Hematopoietic multipotent progenitor cell treated with erythropoietin and hydrocortisone succinate and interleukin-3 and kit ligand, for 15 days (in vitro differentiated cells): ENCODE measurements around the gene CACNA1C.
A peak's percentile ranks its signal among the peaks of the same experiment; 100 is the strongest.

ENCODE experiments used
- DNase-seq: peaks from one replicate; pipeline ENCODE4 v3.0.0-alpha.2; 2015; ENCODE audit warnings: low spot score

CACNA1C gene

DNA sequence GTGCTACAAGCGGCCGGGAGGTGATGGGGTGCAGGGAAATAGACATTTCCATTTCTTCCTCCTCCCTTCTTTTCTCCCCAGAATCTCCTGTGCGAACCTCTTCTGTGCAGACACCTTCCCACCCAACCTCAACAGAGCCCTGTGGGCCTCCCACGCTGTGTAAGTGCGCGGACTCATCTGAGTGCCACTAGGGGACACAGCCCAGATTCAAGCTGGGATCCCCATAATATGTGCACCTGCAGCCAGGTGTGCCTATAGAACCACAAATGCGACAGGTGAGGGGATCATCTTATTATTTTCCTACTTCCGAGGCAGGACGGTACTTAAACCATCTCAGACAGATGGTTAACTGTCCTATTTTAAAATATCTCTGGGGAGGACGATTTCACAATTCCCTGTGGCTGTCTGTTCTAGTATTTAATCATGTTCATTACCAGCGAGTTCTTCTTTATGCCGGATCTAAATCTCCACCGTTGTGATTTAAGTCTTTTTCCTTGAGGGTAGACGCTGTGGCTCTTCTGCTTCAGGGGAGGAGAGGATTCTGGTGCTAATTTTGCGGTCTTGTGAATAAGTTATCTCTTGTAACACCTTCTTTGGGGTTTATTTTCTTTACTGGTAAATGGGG, 17.2 kb upstream of the CACNA1C start:
- DNase-seq: no peak

GRCh38 chr12:2039034-2039433, 13.8 kb upstream of the CACNA1C start:
- DNase-seq: no peak

DNA sequence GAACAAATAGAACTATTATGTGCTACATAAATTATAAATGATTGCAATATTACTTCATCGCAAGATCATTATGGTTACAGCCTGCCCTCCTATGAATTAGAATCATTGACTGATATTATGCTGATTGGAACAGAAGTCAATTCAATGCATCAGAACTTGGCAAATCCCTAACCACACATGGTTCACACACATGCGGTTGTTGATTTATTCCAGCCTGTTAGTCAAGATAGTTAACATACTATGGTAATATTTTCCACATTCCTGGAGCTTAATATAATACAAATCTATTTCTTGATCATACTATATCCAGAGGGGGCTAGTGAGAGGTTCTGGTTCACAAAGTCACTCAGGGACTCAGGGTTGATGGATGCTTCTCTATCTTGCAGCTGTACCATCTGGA, 9.7 kb upstream of the CACNA1C start:
- DNase-seq: no peak

- DNase-seq: no peak
Observed at GRCh38 chr12:2044165-2044564, 8.6 kb upstream of the CACNA1C start.

DNA sequence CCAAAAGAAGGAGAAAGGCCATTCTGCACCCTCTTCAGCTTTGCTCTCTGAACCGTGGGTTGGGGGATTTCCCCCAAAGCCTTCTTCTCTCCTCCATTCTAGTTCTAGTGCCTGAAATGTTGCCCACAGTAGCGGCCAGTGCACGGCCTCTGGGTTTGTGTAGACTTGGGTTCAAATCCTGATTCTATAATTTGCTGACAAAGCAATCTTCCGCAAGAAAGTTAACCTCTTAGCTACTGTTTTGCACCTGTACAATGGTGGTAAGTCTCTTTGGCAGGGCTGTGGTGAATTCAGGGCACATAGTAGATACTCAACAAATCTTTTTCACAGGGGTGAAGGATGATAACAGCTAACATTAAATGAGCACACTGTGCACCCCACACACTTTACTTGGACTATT, 5.8 kb upstream of the CACNA1C start:
- no peak for DNase-seq

GRCh38 chr12:2047752-2048151, 5.0 kb upstream of the CACNA1C start:
- DNase-seq: no peak

DNA sequence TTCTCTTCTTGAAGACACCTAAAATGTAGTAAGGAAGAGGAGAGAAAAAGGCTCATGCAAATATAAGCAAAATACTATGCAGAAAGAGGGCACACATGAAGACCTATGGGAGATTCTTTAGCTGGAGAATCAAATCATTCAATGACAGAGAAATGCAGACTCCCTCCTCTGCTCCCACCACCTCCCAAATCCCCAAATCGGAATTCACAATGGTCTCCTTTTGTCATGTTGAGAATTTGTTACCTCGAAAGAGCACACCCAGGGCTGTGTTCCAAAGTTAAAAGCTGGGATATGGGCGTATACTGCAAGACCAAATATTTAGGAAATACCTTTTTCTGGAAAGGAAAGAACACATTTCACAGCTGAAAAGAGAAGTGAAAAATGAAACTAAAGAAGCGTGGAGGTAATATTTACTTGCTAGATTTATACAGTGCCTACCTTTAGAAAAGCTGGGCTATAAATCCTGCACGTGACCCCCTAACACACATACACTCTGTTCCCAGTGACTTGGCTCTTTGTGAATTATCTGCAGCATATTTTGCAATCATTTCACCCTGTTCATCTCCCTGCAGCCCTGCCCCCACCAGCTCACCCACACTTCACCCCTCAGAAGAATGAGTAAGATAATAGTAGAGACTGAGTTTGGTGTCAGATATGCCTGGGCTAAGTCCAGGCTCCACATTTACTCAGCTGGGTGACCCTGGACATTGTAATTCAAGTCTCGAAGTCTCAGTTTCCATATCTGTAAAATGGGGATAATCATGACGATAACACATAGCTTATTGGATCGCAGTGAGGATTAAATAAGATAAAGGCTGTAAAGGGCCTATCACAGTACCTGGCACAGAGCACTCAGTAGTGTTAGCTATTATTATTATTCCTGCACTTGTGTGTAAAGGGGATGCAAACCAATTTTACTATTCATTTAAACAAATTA, 2.9 kb upstream of the CACNA1C start:
- DNase-seq: no peak

- no peak for DNase-seq
Observed at GRCh38 chr12:2051700-2052621, 826 bp upstream of the CACNA1C start.

GRCh38 chr12:2053691-2054090, 904 bp downstream of the CACNA1C start:
- no peak for DNase-seq

DNA sequence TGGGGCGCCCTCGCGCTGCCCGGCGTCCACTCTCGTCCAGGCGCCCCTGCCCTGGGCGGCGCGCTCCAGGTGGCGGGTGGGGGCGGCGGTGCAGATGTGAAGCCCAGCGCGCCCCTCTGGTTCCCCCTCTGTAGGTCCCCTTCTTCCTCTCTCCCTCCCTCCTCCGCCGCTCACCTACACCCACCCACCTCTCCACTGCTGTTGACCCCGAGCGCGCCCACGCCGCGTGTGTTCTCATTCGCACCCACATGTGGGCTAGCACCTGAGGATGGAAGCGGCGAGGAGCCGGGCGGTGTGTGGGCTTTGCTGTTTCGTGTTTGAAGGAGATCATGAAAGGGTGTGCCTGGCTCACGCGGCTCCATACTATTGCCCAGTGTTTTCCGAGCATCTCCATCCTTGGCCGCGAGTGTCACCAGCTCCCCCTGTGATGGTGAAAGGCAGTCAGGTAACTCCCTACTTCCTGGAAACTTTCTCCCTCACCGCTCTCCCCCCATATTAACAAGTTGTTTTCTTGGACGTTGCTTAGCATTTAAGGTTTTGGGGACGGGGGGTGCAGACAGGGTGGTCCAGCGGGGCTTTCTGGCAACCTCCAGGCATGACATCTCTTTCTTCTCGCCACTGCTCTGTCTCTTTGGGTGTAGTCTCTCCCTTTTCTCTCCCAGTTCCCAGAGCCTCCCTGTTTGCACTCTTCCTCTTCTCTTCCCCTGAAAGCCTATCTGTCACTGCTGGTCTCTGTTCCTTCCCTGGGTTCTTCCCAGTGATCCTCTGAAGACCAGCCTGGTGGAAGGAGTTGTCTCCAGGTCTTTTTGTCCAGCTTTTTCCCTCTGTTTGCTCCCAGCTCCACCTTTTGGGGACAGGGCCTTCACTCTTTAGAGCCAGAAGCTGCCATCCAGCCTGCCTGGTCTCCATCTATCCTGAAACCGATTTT, 1.6 kb downstream of the CACNA1C start:
- no peak for DNase-seq

GRCh38 chr12:2057041-2057794, 4.4 kb downstream of the CACNA1C start:
- DNase-seq: peak; percentile 23

DNA sequence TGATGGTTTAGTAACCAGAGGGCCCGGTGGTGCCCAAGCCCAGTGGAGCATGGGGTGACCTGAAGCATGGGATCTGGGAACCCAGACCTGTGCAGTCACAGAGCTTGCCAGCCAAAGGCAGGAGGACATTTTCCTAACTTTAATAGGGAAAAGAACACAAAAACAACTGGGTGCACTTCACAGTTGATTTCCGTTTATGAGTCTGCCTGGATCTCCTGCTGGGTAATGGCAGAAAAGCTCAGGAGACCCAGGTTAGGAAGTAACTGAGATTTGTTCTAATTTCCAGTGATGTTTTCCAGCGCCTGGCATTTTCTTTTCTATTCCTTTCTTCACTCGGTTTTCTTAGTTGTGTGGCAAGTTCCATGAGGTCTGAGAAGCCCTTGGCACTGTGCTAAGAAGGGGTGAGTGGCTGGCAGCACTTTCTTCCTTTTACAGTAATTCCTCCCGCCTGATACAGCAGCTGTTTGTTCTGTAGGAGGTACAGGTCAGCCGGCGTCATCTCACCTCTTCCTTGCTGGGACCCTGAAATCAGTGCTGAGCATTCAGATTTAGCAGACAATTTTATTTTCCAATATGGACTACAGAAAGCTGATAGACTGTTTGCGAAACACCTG, 5.1 kb downstream of the CACNA1C start:
- DNase-seq: no peak

DNA sequence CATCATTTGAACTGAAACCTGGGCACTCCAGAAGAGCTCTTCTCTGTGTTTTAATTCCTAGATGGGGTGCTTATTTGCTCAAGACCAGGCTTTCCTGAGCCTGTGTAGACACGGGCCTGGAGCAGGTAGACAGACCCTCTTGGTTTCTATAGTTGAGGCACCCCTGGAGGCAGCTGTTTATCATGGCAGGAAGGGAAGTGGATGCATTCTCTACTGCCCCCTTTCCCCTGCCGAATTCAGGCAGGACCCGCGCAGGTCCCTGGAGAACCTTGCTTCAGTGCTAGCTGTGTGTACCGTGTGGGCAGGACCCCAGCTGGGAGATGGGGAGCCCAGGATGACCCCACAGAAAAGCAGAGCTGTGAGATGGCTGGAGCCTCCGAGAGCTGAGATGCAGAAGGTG, 6.0 kb downstream of the CACNA1C start:
- no peak for DNase-seq

DNA sequence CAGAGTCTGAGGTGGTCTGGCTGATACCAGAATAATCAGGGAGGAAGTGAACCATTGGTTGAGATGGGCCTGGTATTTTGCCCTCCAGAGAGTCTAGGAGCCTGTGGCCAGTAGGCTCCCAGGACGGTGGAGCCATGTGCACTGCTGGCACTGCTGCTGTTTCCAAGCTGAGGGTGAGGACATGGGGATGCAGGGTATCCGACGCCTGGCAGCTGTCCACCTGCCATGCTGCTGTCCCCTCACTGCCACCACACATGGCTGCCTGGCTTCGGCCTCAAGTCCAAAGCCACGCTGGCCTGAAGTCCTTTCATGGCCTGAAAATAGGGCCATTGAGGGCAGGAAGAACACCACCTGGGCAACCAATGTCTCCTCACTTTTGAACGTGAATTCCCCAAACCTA, 8.6 kb downstream of the CACNA1C start:
- no peak for DNase-seq

- no peak for DNase-seq
Observed at GRCh38 chr12:2064071-2064507, 11.3 kb downstream of the CACNA1C start.

- no peak for DNase-seq
Observed at GRCh38 chr12:2068653-2069052, 15.9 kb downstream of the CACNA1C start.

DNA sequence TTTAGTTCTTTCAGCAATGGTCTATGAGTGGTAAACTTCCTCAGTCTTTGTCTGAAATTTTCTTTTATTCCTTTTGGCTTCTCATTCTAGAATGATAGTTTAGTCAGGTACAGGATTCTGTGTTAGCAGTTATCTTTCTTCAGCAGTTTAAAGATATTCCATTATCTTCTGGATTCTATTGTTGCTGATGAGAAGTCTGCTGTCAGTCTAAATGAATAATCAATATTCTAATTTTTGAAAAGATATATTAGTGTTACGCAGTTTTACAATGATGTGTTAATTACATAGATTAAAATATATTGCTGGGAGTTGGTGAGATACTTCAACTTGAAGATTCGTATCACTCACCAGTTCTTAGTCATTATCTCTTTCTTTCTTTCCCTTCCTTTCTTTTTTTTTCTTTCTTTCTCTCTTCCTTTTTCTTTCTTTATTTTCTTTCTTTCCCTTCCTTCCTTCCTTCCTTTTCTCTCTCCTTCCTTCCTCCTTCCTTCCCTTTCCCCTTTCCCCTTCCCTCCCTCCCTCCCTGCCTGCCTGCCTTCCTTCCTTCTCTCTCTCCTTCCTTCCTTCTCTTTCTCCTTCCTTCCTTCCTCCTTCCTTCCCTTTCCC, 17.8 kb downstream of the CACNA1C start:
- DNase-seq: no peak

GRCh38 chr12:2074792-2075191, 22.0 kb downstream of the CACNA1C start:
- DNase-seq: no peak

- no peak for DNase-seq
Observed at GRCh38 chr12:2075508-2076195, 22.9 kb downstream of the CACNA1C start.
